CD14-positive monocyte (primary cell): ENCODE results near the gene PEX26. TPM values are rescaled to one million over a fixed set of nuclear protein-coding genes. Genes with fewer than 3 reads are reported as not detected.

Experiments used
- DNase-seq, 3 donors: peaks; one replicate each; pipeline ENCODE4 v3.0.0-alpha.2; 2011 to 2022
- H2AFZ ChIP-seq: 2 replicates; pipeline ENCODE4 v1.6.0; 2012; ENCODE audit warnings: mild to moderate bottlenecking, low read depth, low read length, inconsistent platforms; ENCODE audit not compliant: insufficient read depth, poor library complexity, severe bottlenecking
- H3K27ac ChIP-seq, 2 donors: 1 replicate in 1 of 2; 2 replicates in 1 of 2; pipeline ENCODE4 v1.5.1; 2012 to 2013; ENCODE audit warnings: low read length in 2 of 2, control low read depth in 1 of 2, inconsistent platforms in 1 of 2, low read depth in 1 of 2, mild to moderate bottlenecking in 1 of 2
- H3K27me3 ChIP-seq, 2 donors: one replicate each; pipeline versions ENCODE4 v1.6.0 to v1.6.1; 2011 to 2013; ENCODE audit warnings: low read length in 2 of 2; ENCODE audit not compliant: control insufficient read depth in 2 of 2, insufficient read depth in 2 of 2
- H3K36me3 ChIP-seq, 2 donors: replicated peaks in 1 of 2; 1 replicate in 1 of 2; 2 replicates in 1 of 2; pipeline versions ENCODE4 v1.5.1 to v1.6.1; 2012 to 2013; ENCODE audit warnings: low read length in 2 of 2, control low read depth in 1 of 2, inconsistent platforms in 1 of 2, mild to moderate bottlenecking in 1 of 2; ENCODE audit not compliant: insufficient read depth in 2 of 2, control insufficient read depth in 1 of 2
- H3K4me1 ChIP-seq, 2 donors: 1 replicate in 1 of 2; 2 replicates in 1 of 2; pipeline versions ENCODE4 v1.5.1 to v1.6.1; 2012 to 2013; ENCODE audit warnings: low read length in 2 of 2, control low read depth in 1 of 2, inconsistent platforms in 1 of 2, mild to moderate bottlenecking in 1 of 2, moderate library complexity in 1 of 2; ENCODE audit not compliant: insufficient read depth in 2 of 2, control insufficient read depth in 1 of 2
- H3K4me2 ChIP-seq: replicated peaks from 2 replicates; pipeline ENCODE3; 2012; ENCODE audit warnings: low read length, moderate library complexity, mild to moderate bottlenecking; ENCODE audit not compliant: poor library complexity, severe bottlenecking; ENCODE audit errors: extremely low read depth
- H3K4me3 ChIP-seq, 3 experiments: fragments of 200-600 bp in 1 of 3; sonication (generic) in 1 of 3; replicated peaks in 1 of 3; 1 replicate in 2 of 3; 2 replicates in 1 of 3; pipeline ENCODE4 v1.5.1; 2011 to 2013; ENCODE audit warnings: low read length in 3 of 3, mild to moderate bottlenecking in 3 of 3, control low read depth in 2 of 3, low read depth in 2 of 3, inconsistent platforms in 1 of 3, moderate library complexity in 1 of 3
- H3K79me2 ChIP-seq: 2 replicates; pipeline ENCODE4 v1.6.0; 2012; ENCODE audit warnings: mild to moderate bottlenecking, control low read depth, inconsistent platforms, low read length, moderate library complexity; ENCODE audit not compliant: insufficient read depth
- H3K9ac ChIP-seq: 2 replicates; pipeline ENCODE4 v1.6.0; 2017; ENCODE audit warnings: low read length, mild to moderate bottlenecking; ENCODE audit not compliant: insufficient read depth, poor library complexity, severe bottlenecking
- H3K9me3 ChIP-seq, 2 donors: replicated peaks in 1 of 2; 1 replicate in 1 of 2; 2 replicates in 1 of 2; pipeline versions ENCODE4 v1.5.1 to v1.6.1; 2012 to 2013; ENCODE audit warnings: low read length in 2 of 2, control low read depth in 1 of 2; ENCODE audit not compliant: control insufficient read depth in 1 of 2, insufficient read depth in 1 of 2
- H4K20me1 ChIP-seq: 2 replicates; pipeline ENCODE4 v1.6.0; 2012; ENCODE audit warnings: mild to moderate bottlenecking, low read length, control low read depth, moderate library complexity; ENCODE audit not compliant: insufficient read depth
- H3K27ac Mint-ChIP-seq, 7 donors: one replicate each; pipeline ENCODE4 v1.8.0; 2020; ENCODE audit warnings: mild to moderate bottlenecking in 7 of 7, mixed read lengths in 7 of 7, moderate library complexity in 6 of 7, inconsistent platforms in 2 of 7
- H3K27me3 Mint-ChIP-seq, 3 donors: one replicate each; pipeline ENCODE4 v1.8.0; 2021 to 2022; ENCODE audit warnings: low read depth in 3 of 3, mild to moderate bottlenecking in 3 of 3, mixed read lengths in 3 of 3, moderate library complexity in 3 of 3, inconsistent platforms in 1 of 3
- H3K36me3 Mint-ChIP-seq, 2 donors: one replicate each; pipeline ENCODE4 v1.8.0; 2020; ENCODE audit warnings: mixed read lengths in 2 of 2, inconsistent platforms in 1 of 2, mild to moderate bottlenecking in 1 of 2
- H3K4me1 Mint-ChIP-seq: one replicate; pipeline ENCODE4 v1.8.0; 2020; ENCODE audit warnings: mild to moderate bottlenecking, mixed read lengths
- H3K4me3 Mint-ChIP-seq, 2 donors: one replicate each; pipeline ENCODE4 v1.8.0; 2020; ENCODE audit warnings: mild to moderate bottlenecking in 2 of 2, mixed read lengths in 2 of 2, moderate library complexity in 1 of 2
- H3K9me3 Mint-ChIP-seq, 7 donors: one replicate each; pipeline ENCODE4 v1.8.0; 2020 to 2022; ENCODE audit warnings: mixed read lengths in 7 of 7, mild to moderate bottlenecking in 6 of 7, moderate library complexity in 6 of 7, inconsistent platforms in 2 of 7
- WGBS: methylation state at CpG from one replicate; pipeline ENCODE4 v1.1.5; 2013; ENCODE audit warnings: missing lambda C conversion rate; ENCODE audit not compliant: insufficient coverage; 5-methylcytosine and 5-hydroxymethylcytosine counted together
- intact Hi-C, 2 donors: fragments of 100-400 bp; cut with micrococcal nuclease; formaldehyde crosslinking; loops; one replicate each; pipeline versions ENCODE4 v1.15.0 to v1.15.1; 2023
- polyA plus RNA-seq, 3 donors: library from polyadenylated mRNA; depleted of rRNA in 1 of 3; unstranded in 2 of 3; stranded (reverse) in 1 of 3; fragments of 300-500 nt in 2 of 3; fragments of >200 nt in 1 of 3; fragmentation: Illumina TruSeq in 2 of 3; gene quantifications; 1 replicate in 2 of 3; 2 replicates in 1 of 3; pipeline ENCODE4 v1.2.3, GENCODE V29; 2012 to 2021
- TF ChIP-seq, protein P1 (sequence below): fragments of 200-600 bp; IDR thresholded peaks from one replicate; pipeline ENCODE4 v1.8.0; 2022; ENCODE audit warnings: antibody characterized with exemption, mild to moderate bottlenecking

PEX26 gene
- polyA plus RNA-seq, 3 donors = 3.4 to 8.6 (median 3.7) TPM

DNA sequence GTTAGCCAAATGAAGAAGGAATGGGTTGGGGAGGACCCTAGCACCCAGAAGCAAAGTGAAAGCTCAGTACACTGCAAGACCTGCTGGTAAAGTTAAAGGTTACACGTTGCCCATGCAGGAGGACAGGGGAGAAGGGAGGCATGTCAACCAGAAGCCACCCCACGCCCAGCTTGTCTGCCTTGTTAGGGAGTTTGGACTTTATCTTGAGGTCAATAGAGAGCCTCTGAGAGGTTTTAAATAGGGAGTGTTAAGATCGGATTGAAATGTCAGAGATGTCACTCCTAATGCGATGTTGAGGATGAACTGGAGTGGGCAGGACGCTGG, 18.7 kb upstream of the PEX26 start:
- no peak overlapping the region for H3K27ac ChIP-seq
- Mint-ChIP-seq H3K27ac (no peak overlapping the region), H3K4me3 (no peak overlapping the region)

DNA sequence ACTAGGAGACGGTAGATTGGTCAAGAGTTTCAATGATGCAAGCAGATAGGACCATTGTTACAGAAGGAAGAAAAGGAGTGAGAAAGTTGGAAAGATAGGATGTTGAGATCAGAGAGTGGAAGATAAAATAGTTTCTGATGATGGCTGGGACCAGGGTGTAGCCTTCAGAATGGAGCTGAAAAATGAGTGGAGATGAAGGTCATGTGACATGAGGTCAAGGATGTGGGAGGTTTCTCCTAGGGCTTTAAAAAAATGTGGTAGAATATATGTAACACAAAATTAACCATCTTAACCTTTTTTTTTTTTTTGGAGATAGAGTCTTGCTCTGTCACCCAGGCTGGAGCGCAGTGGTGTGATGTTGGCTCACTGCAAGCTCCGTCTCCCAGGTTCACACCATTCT, 18.3 kb upstream of the PEX26 start:
- Mint-ChIP-seq H3K27me3 (peaks cover 4 to 9% (median 4%) of the 10 kb centered on the region in 3 donors), H3K9me3 (peaks cover 0 to 8% (median 0%) of the 10 kb centered on the region in 7 donors), H3K4me1 (no peaks in the 10 kb centered on the region), H3K4me3 (no peak overlapping the region), H3K27ac (no peak overlapping the region), H3K36me3 (no peaks in the 10 kb centered on the region)
- Histone ChIP-seq H3K36me3 (no peaks in the 10 kb centered on the region), H4K20me1 (no peaks in the 10 kb centered on the region), H3K9ac (no peak overlapping the region), H2AFZ (no peak overlapping the region), H3K27me3 (no peaks in the 10 kb centered on the region), H3K4me2 (no peak overlapping the region), H3K9me3 (no peaks in the 10 kb centered on the region), H3K79me2 (no peaks in the 10 kb centered on the region), H3K4me3 (no peak overlapping the region), H3K27ac (no peak overlapping the region), H3K4me1 (no peaks in the 10 kb centered on the region)
- WGBS = 100% methylated on average over 1 of the region's 3 CpGs
- TF ChIP-seq, protein P1, sequence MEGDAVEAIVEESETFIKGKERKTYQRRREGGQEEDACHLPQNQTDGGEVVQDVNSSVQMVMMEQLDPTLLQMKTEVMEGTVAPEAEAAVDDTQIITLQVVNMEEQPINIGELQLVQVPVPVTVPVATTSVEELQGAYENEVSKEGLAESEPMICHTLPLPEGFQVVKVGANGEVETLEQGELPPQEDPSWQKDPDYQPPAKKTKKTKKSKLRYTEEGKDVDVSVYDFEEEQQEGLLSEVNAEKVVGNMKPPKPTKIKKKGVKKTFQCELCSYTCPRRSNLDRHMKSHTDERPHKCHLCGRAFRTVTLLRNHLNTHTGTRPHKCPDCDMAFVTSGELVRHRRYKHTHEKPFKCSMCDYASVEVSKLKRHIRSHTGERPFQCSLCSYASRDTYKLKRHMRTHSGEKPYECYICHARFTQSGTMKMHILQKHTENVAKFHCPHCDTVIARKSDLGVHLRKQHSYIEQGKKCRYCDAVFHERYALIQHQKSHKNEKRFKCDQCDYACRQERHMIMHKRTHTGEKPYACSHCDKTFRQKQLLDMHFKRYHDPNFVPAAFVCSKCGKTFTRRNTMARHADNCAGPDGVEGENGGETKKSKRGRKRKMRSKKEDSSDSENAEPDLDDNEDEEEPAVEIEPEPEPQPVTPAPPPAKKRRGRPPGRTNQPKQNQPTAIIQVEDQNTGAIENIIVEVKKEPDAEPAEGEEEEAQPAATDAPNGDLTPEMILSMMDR = no peak
- intact Hi-C loops = no loop called here
- DNase-seq = no peak

More for the DNA sequence above, 18.7 kb upstream of the PEX26 start:
- TF ChIP-seq, protein P1 = no peak
- intact Hi-C loops = no loop called here
- Mint-ChIP-seq H3K27me3 (peaks cover 4 to 6% (median 4%) of the 10 kb centered on the region in 3 donors), H3K36me3 (no peaks in the 10 kb centered on the region), H3K4me1 (no peaks in the 10 kb centered on the region), H3K9me3 (peaks cover 0 to 7% (median 0%) of the 10 kb centered on the region in 7 donors)
- 97% methylated on average over 5 of the region's 5 CpGs for WGBS
- H3K4me1 ChIP-seq = no peaks in the 10 kb centered on the region
- H3K36me3 ChIP-seq = no peaks in the 10 kb centered on the region
- no peaks in the 10 kb centered on the region for H3K79me2 ChIP-seq
- H3K9ac ChIP-seq = no peak overlapping the region
- no peak overlapping the region for H3K4me2 ChIP-seq
- no peak for DNase-seq
- H3K4me3 ChIP-seq = no peak overlapping the region
- H3K27me3 ChIP-seq = no peaks in the 10 kb centered on the region
- no peaks in the 10 kb centered on the region for H3K9me3 ChIP-seq
- H4K20me1 ChIP-seq = no peaks in the 10 kb centered on the region
- H2AFZ ChIP-seq = no peak overlapping the region
